Breast epithelium (tissue), 4 donors: ENCODE measurements around the gene STAB2. TPM values are rescaled to one million over a fixed set of nuclear protein-coding genes. Genes with fewer than 3 reads are reported as not detected.

Experiments used
- DNase-seq, 2 donors: peaks; one replicate each; pipeline ENCODE4 v3.0.0-alpha.2; 2019; ENCODE audit warnings: low spot score in 2 of 2
- H3K27ac ChIP-seq, 2 donors: fragments of 200-600 bp; sonication (generic) in 1 of 2; one replicate each; pipeline ENCODE4 v1.5.1; 2016 to 2019; ENCODE audit warnings: mild to moderate bottlenecking in 1 of 2
- H3K27me3 ChIP-seq, 2 donors: fragments of 200-600 bp; sonication (generic) in 1 of 2; one replicate each; pipeline versions ENCODE4 v1.5.1 to v1.6.0; 2017 to 2019; ENCODE audit warnings: control low read depth in 1 of 2, mild to moderate bottlenecking in 1 of 2
- H3K36me3 ChIP-seq: fragments of 200-600 bp; one replicate; pipeline ENCODE4 v1.5.1; 2019
- H3K4me1 ChIP-seq, 2 donors: fragments of 200-600 bp; sonication (generic); one replicate each; pipeline ENCODE4 v1.5.1; 2016 to 2019; ENCODE audit warnings: control low read depth in 1 of 2
- H3K4me3 ChIP-seq, 3 donors: fragments of 200-600 bp; sonication (generic); 1 replicate in 2 of 3; 2 replicates in 1 of 3; pipeline ENCODE4 v1.5.1; 2016 to 2019; ENCODE audit warnings: mild to moderate bottlenecking in 3 of 3, moderate library complexity in 2 of 3
- H3K9me3 ChIP-seq, 2 donors: fragments of 200-600 bp; sonication (generic) in 1 of 2; one replicate each; pipeline ENCODE4 v1.5.1; 2016 to 2019; ENCODE audit warnings: control low read depth in 1 of 2
- POLR2A ChIP-seq: fragments of 450-650 bp; IDR thresholded peaks from one replicate; pipeline ENCODE4 v1.6.1; 2016; ENCODE audit warnings: antibody characterized with exemption, mild to moderate bottlenecking, moderate library complexity
- POLR2AphosphoS5 ChIP-seq, 3 donors: sonication (generic); formaldehyde crosslinking; IDR thresholded peaks; one replicate each; pipeline ENCODE4 v1.6.1; 2017; ENCODE audit warnings: antibody characterized with exemption in 3 of 3
- intact Hi-C: fragments of 100-400 bp; cut with DNase I; formaldehyde crosslinking; loops from one replicate; pipeline ENCODE4 v1.15.1; 2023; ENCODE audit warnings: low total_unique reads
- total RNA-seq, 3 donors: library from RNA; depleted of rRNA; stranded (reverse); fragments of >200 nt; gene quantifications; one replicate each; pipeline ENCODE4 v1.1.0, GENCODE V29; 2016
- TF ChIP-seq, protein P1 (sequence below), 3 donors: fragments of 450-650 bp; IDR thresholded peaks; one replicate each; pipeline ENCODE4 v1.5.1; 2016 to 2017; ENCODE audit warnings: antibody characterized with exemption in 3 of 3, mild to moderate bottlenecking in 3 of 3, moderate library complexity in 3 of 3

The STAB2 gene
- total RNA-seq, 3 donors from 2014 or later, result under 0.01 to 2.5 (median 0.16) TPM

DNA sequence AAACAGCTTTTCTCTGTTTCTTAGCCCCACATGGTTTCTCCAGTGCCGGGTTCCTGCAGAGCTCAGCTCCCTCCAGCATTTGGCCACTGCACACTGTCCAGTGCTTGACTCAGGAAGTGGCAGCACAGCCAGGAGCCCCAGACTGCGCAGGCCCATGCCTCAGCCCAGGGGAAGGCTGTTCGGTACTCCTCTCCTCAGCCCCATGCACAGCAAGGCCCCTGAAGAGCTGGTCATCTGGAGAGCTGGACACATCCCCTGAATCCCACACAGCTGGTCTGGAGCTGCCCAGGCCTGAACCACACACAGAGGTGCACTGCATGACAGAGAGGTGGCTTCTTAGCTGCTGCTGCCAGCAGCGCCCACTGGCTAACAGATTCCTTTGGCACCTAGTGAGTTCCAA, 48.3 kb downstream of the STAB2 start:
- TF ChIP-seq, protein P1, sequence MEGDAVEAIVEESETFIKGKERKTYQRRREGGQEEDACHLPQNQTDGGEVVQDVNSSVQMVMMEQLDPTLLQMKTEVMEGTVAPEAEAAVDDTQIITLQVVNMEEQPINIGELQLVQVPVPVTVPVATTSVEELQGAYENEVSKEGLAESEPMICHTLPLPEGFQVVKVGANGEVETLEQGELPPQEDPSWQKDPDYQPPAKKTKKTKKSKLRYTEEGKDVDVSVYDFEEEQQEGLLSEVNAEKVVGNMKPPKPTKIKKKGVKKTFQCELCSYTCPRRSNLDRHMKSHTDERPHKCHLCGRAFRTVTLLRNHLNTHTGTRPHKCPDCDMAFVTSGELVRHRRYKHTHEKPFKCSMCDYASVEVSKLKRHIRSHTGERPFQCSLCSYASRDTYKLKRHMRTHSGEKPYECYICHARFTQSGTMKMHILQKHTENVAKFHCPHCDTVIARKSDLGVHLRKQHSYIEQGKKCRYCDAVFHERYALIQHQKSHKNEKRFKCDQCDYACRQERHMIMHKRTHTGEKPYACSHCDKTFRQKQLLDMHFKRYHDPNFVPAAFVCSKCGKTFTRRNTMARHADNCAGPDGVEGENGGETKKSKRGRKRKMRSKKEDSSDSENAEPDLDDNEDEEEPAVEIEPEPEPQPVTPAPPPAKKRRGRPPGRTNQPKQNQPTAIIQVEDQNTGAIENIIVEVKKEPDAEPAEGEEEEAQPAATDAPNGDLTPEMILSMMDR (IDR thresholded peaks at IDR 0.05), result no peak
- TF ChIP-seq POLR2AphosphoS5 (IDR thresholded peaks at IDR 0.05), result no peak
- no peak for TF ChIP-seq POLR2A
- H3K27ac ChIP-seq, result no peak overlapping the region
- intact Hi-C loops, result no loop called here
- H3K4me1 ChIP-seq, result no peaks in the 10 kb centered on the region
- peaks cover 4 to 6% of the 10 kb centered on the region in 2 donors for H3K9me3 ChIP-seq
- no peak for DNase-seq
- no peaks in the 10 kb centered on the region for H3K27me3 ChIP-seq
- H3K36me3 ChIP-seq, result no peaks in the 10 kb centered on the region
- H3K4me3 ChIP-seq, result no peak overlapping the region

DNA sequence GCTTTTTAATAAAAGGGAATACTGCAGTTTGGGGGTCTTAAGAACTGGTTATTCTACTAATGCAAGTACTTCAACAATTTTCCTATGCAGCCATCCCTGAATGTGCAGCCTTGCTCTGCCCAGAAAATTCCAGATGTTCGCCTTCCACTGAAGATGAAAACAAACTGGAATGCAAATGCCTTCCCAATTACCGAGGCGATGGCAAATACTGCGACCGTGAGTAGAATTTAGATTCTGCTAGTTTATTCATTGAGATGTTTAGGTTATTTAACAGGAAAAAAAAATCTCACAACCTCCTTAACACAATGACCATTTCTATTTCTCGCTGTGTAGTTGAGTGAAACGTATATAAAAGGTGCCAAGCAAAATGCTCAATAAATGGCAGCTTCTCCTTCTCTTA, 49.9 kb downstream of the STAB2 start:
- Histone ChIP-seq H3K27ac (no peak overlapping the region), H3K4me3 (no peak overlapping the region), H3K9me3 (peaks cover 4 to 6% of the 10 kb centered on the region in 2 donors), H3K4me1 (no peaks in the 10 kb centered on the region), H3K36me3 (no peaks in the 10 kb centered on the region), H3K27me3 (no peaks in the 10 kb centered on the region)
- DNase-seq, result no peak
- TF ChIP-seq, protein P1 (IDR thresholded peaks at IDR 0.05), result no peak
- TF ChIP-seq POLR2A (no peak), POLR2AphosphoS5 (IDR thresholded peaks at IDR 0.05) (no peak)
- intact Hi-C loops, result no loop called here

DNA sequence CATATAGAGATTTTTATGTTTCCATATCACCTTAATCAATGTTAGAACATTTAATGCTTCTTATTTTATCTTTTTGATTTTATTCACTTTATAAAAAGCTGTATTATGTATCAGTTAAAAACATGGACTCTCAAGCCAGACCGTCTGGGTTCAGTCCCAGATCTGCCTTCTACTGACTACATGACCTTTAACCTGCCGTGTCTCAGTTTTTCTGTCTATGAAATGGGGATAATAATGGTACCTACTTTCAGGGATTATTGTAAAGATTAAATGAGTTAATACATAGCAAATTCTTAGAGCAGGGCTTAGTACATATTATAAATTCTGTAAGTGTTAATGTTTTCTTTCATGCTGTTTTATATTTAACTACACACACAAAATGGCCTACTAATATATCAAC, 50.4 kb downstream of the STAB2 start:
- H3K27ac ChIP-seq, result no peak overlapping the region
- H3K36me3 ChIP-seq, result no peaks in the 10 kb centered on the region
- peaks cover 2% of the 10 kb centered on the region in 2 donors for H3K9me3 ChIP-seq
- no peaks in the 10 kb centered on the region for H3K27me3 ChIP-seq
- DNase-seq, result no peak
- intact Hi-C loops, result no loop called here
- TF ChIP-seq POLR2AphosphoS5 (IDR thresholded peaks at IDR 0.05) (no peak), POLR2A (no peak)
- TF ChIP-seq, protein P1 (IDR thresholded peaks at IDR 0.05), result no peak
- H3K4me1 ChIP-seq, result no peaks in the 10 kb centered on the region
- no peak overlapping the region for H3K4me3 ChIP-seq

DNA sequence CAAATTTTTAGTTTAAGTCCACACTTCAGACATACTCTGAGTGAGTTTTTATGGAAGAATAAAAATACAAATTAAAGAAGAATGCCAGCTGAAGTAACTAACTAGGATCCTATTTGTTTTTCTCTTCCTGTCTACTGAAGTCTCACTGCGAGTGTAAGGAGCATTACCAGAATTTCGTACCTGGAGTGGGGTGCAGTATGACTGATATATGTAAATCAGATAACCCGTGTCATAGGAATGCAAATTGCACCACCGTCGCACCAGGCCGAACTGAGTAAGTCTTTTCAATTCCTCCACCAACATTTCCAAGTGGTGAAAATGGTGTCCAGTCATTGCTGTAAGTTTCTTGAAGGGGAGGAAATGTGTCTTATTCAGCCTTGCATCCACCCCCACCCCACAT, 52.9 kb downstream of the STAB2 start:
- no peak overlapping the region for H3K27ac ChIP-seq
- H3K27me3 ChIP-seq, result no peaks in the 10 kb centered on the region
- H3K9me3 ChIP-seq, result no peaks in the 10 kb centered on the region
- H3K36me3 ChIP-seq, result no peaks in the 10 kb centered on the region
- intact Hi-C loops, result loop anchor here (5.0 kb wide), 1 partner anchor 68 kb away; no protein-coding TSS in a partner anchor
- no peak overlapping the region for H3K4me3 ChIP-seq
- H3K4me1 ChIP-seq, result no peaks in the 10 kb centered on the region
- no peak for TF ChIP-seq POLR2A
- TF ChIP-seq, protein P1 (IDR thresholded peaks at IDR 0.05), result no peak
- TF ChIP-seq POLR2AphosphoS5 (IDR thresholded peaks at IDR 0.05), result no peak
- no peak for DNase-seq

DNA sequence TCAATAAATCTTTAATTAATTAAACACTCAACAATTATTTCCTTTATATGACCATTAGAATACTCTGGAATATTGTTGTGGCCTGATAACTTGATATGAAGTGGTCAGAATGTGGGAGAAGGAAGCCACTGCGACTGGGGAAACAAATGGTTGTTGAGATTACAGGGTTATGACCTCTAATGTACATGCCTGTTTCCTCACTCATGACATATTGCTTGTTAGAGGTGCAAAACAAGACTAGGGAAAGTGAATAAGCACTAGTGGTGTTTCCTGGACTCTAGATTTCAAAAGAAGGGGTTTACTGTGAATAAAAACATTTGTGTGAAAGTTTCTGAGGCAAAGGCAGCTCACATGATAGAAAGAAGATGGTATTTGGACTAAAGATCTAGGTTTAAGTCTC, 53.3 kb downstream of the STAB2 start:
- TF ChIP-seq, protein P1 (IDR thresholded peaks at IDR 0.05), result no peak
- TF ChIP-seq POLR2AphosphoS5 (IDR thresholded peaks at IDR 0.05) (no peak), POLR2A (no peak)
- intact Hi-C loops, result loop anchor here (5.0 kb wide), 1 partner anchor 68 kb away; no protein-coding TSS in a partner anchor
- no peak for DNase-seq

More for the DNA sequence above, 53.3 kb downstream of the STAB2 start:
- H3K4me1 ChIP-seq, result no peaks in the 10 kb centered on the region
- no peak overlapping the region for H3K27ac ChIP-seq
- H3K27me3 ChIP-seq, result no peaks in the 10 kb centered on the region
- H3K36me3 ChIP-seq, result no peaks in the 10 kb centered on the region
- H3K9me3 ChIP-seq, result no peaks in the 10 kb centered on the region
- H3K4me3 ChIP-seq, result no peak overlapping the region
